H4 (cell line): ENCODE results near the gene VWC2. TPM values are rescaled to one million over a fixed set of nuclear protein-coding genes. Genes with fewer than 3 reads are reported as not detected.

Experiments
- DNase-seq: peaks from one replicate; pipeline ENCODE4 v3.0.0-alpha.2; 2015; ENCODE audit warnings: low spot score
- total RNA-seq: library from RNA; depleted of rRNA; stranded (reverse); fragments of >200 nt; shearing (Covaris generic); gene quantifications from 2 replicates; pipeline ENCODE4 v1.2.3, GENCODE V29; 2014

The VWC2 gene
- total RNA-seq, 1 experiment from 2014 or later: 0.04 TPM

- no peak for DNase-seq
These were observed 164.2 kb downstream of the VWC2 start for GRCh38 chr7:49937608-49938007.
